HepG2 (cell line): ENCODE measurements around the gene TMBIM1. TPM values are rescaled to one million over a fixed set of nuclear protein-coding genes. Genes with fewer than 3 reads are reported as not detected.

ENCODE experiments used
- FLYWCH1 ChIP-seq: sonication (generic); formaldehyde crosslinking; IDR thresholded peaks from 2 replicates; pipeline ENCODE4 v1.8.1; 2023; ENCODE audit warnings: mild to moderate bottlenecking, missing genetic modification reagents
- FOSL2 ChIP-seq: sonication (generic); formaldehyde crosslinking; IDR thresholded peaks from 2 replicates; pipeline ENCODE4 v1.4.0; 2020; ENCODE audit warnings: missing genetic modification reagents
- GABPB1 ChIP-seq: IDR thresholded peaks from 2 replicates; pipeline ENCODE4 v1.6.1; 2016; ENCODE audit warnings: mild to moderate bottlenecking, missing genetic modification reagents, moderate library complexity, missing compliant biosample characterization
- GTF3A ChIP-seq: sonication (generic); formaldehyde crosslinking; conservative IDR thresholded peaks from 2 replicates; pipeline ENCODE4 v1.4.0; 2020; ENCODE audit warnings: mild to moderate bottlenecking, missing genetic modification reagents
- HNRNPK ChIP-seq: fragments of 200-400 bp; formaldehyde crosslinking; IDR thresholded peaks from 2 replicates; pipeline ENCODE4 v1.6.1; 2018; ENCODE audit warnings: low read length, low read depth, moderate library complexity, mild to moderate bottlenecking; ENCODE audit not compliant: poor library complexity, severe bottlenecking
- IRX3 ChIP-seq: sonication (generic); formaldehyde crosslinking; IDR thresholded peaks from 2 replicates; pipeline ENCODE4 v1.8.1; 2023; ENCODE audit warnings: mild to moderate bottlenecking, low read depth, missing genetic modification reagents, borderline replicate concordance
- SP1 ChIP-seq, 2 experiments: fragments of 450-650 bp in 1 of 2; sonication (generic) in 1 of 2; formaldehyde crosslinking in 1 of 2; IDR thresholded peaks; 2 replicates each; pipeline versions ENCODE4 v1.4.0 to v1.6.1; 2016 to 2020; ENCODE audit warnings: missing genetic modification reagents in 1 of 2
- SRSF4 ChIP-seq: fragments of 200-400 bp; formaldehyde crosslinking; IDR thresholded peaks from one replicate; pipeline ENCODE4 v1.6.1; 2018; ENCODE audit warnings: mild to moderate bottlenecking, low read depth, low read length, moderate library complexity; ENCODE audit not compliant: poor library complexity, severe bottlenecking
- THAP11 ChIP-seq: IDR thresholded peaks from 2 replicates; pipeline ENCODE4 v1.6.1; 2016; ENCODE audit warnings: missing biosample characterization, missing genetic modification reagents
- ZBTB26 ChIP-seq: IDR thresholded peaks from 2 replicates; pipeline ENCODE4 v1.6.1; 2016; ENCODE audit warnings: missing compliant biosample characterization, missing genetic modification reagents, borderline replicate concordance
- ZNF12 ChIP-seq: sonication (generic); formaldehyde crosslinking; IDR thresholded peaks from 2 replicates; pipeline ENCODE4 v1.5.0; 2020; ENCODE audit warnings: missing genetic modification reagents
- ZNF142 ChIP-seq: sonication (generic); formaldehyde crosslinking; IDR thresholded peaks from 2 replicates; pipeline ENCODE4 v1.4.0; 2020; ENCODE audit warnings: missing genetic modification reagents
- ZNF574 ChIP-seq: sonication (generic); formaldehyde crosslinking; IDR thresholded peaks from 2 replicates; pipeline ENCODE4 v1.4.0; 2020; ENCODE audit warnings: missing genetic modification reagents
- ZNF598 ChIP-seq: sonication (generic); formaldehyde crosslinking; IDR thresholded peaks from 2 replicates; pipeline ENCODE4 v1.5.1; 2020; ENCODE audit warnings: mild to moderate bottlenecking, missing genetic modification reagents, borderline replicate concordance
- ZNF740 ChIP-seq: sonication (generic); formaldehyde crosslinking; IDR thresholded peaks from 2 replicates; pipeline ENCODE4 v1.4.0; 2020; ENCODE audit warnings: missing genetic modification reagents
- ZNF83 ChIP-seq: sonication (generic); formaldehyde crosslinking; IDR thresholded peaks from 2 replicates; pipeline ENCODE4 v1.4.0; 2020; ENCODE audit warnings: missing genetic modification reagents, mild to moderate bottlenecking, borderline replicate concordance
- ZNF839 ChIP-seq: sonication (generic); formaldehyde crosslinking; IDR thresholded peaks from 2 replicates; pipeline ENCODE4 v1.4.0; 2020; ENCODE audit warnings: missing genetic modification reagents, mild to moderate bottlenecking, borderline replicate concordance
- polyA plus RNA-seq, 8 experiments: library from polyadenylated mRNA; depleted of rRNA in 3 of 8; stranded (reverse) in 7 of 8; unstranded in 1 of 8; fragments of >200 nt; fragmentation: Illumina TruSeq in 4 of 8; extraction: Trizol in 4 of 8; gene quantifications; 2 replicates each; pipeline versions ENCODE4 v1.2.1 to v1.2.3, GENCODE V29; 2011 to 2016; ENCODE audit warnings: low read depth in 4 of 8, missing spikeins in 1 of 8, mixed read lengths in 1 of 8; ENCODE audit not compliant: insufficient read depth in 1 of 8
- total RNA-seq, 5 experiments: library from RNA; depleted of rRNA; stranded (reverse); fragments of >200 nt; fragmentation: Illumina TruSeq; extraction: Trizol; gene quantifications; 2 replicates each; pipeline ENCODE4 v1.2.3, GENCODE V29; 2016; ENCODE audit warnings: low read depth in 1 of 5

Gene TMBIM1
- total and polyA plus RNA-seq, 2 of the 13 experiments (the other 11 are each of a cell fraction or from before 2014, with no cell fraction given), result 127 to 139 TPM

GRCh38 chr2:218323526-218324472, 31.5 kb upstream of the TMBIM1 start (continued):
- no peak for TF ChIP-seq ZNF839 (CRISPR knock-in tag)
- TF ChIP-seq ZBTB26, result no peak
- no peak for TF ChIP-seq SRSF4
- no peak for TF ChIP-seq ZNF598 (CRISPR knock-in tag)
- TF ChIP-seq ZNF142 (CRISPR knock-in tag), result peak; percentile 41; the same call in 1 of the 2 replicates
- peak; percentile 30; the same call in 1 of the 2 replicates for TF ChIP-seq THAP11 (CRISPR knock-in tag)
- TF ChIP-seq SP1 (IDR thresholded peaks at IDR 0.05), result no peak
- TF ChIP-seq SP1 (CRISPR knock-in tag; IDR thresholded peaks at IDR 0.05), result peak; percentile 6; the same call in 1 of the 2 replicates
- no peak for TF ChIP-seq ZNF12
- no peak for TF ChIP-seq IRX3 (CRISPR knock-in tag)
- TF ChIP-seq GABPB1 (CRISPR knock-in tag), result no peak; the same call in 1 of the 2 replicates
- peak; percentile 12; the same call in 1 of the 2 replicates for TF ChIP-seq ZNF574
- TF ChIP-seq GTF3A (CRISPR knock-in tag), result 0 out of 2 replicates have a peak, but pooled peaks have one; percentile 64
- no peak for TF ChIP-seq ZNF740 (CRISPR knock-in tag)
- no peak; the same call in none of the 2 replicates for TF ChIP-seq FOSL2 (CRISPR knock-in tag)
- TF ChIP-seq ZNF83 (CRISPR knock-in tag), result 0 out of 2 replicates have a peak, but pooled peaks have one; percentile 27
- TF ChIP-seq HNRNPK, result no peak
- TF ChIP-seq FLYWCH1 (CRISPR knock-in tag), result no peak
